GM12878 (cell line): ENCODE measurements around the gene MICALL2. TPM values are rescaled to one million over a fixed set of nuclear protein-coding genes. Genes with fewer than 3 reads are reported as not detected.

ENCODE experiments used
- ATAC-seq: fragments of 200-7000 bp; cut with Tn5 transposase; 3 replicates; pipeline ENCODE4 v1.9.1; 2020; ENCODE audit warnings: mild to moderate bottlenecking, moderate library complexity
- BruUV-seq: library from RNA; stranded (reverse); fragments of 400-500 nt; replicated peaks from 2 replicates; lab custom pipeline; 2021; lab: Mats Ljungman, UMichigan
- CTCF ChIA-PET: fragments of 300-600 bp; sonication (Branson Sonifier 250); formaldehyde crosslinking; extraction: SDS; loops from one replicate; lab custom pipeline; 2021; ENCODE audit warnings: inconsistent platforms; lab: Yijun Ruan, JAX
- POLR2A ChIA-PET: fragments of 350-600 bp; formaldehyde crosslinking; extraction: SDS; loops from one replicate; lab custom pipeline; 2021; ENCODE audit warnings: inconsistent platforms; lab: Charles Lee
- RAD21 ChIA-PET: fragments of 300-600 bp; sonication (Branson Sonifier 250); formaldehyde crosslinking; loops from one replicate; lab custom pipeline; 2023; ENCODE audit warnings: antibody characterized with exemption; ENCODE audit not compliant: unreplicated experiment; lab: Charles Lee
- SMC1A ChIA-PET: fragments of 300-600 bp; sonication (Branson Sonifier 250); formaldehyde crosslinking; loops from one replicate; lab custom pipeline; 2023; ENCODE audit not compliant: unreplicated experiment, uncharacterized antibody; lab: Charles Lee
- DNase-seq: peaks from one replicate; pipeline ENCODE4 v3.0.0-alpha.2; 2011; ENCODE audit warnings: low read depth, low spot score
- FAIRE-seq: peaks from 3 replicates; lab custom pipeline; 2011; peaks lifted over from hg19 to GRCh38; lab: Jason Lieb, UNC
- H2AFZ ChIP-seq: 2 replicates; pipeline ENCODE4 v1.6.0; 2011; ENCODE audit warnings: low read depth, low read length, control low read depth; ENCODE audit not compliant: control insufficient read depth
- H3K27ac ChIP-seq: 2 replicates; pipeline ENCODE4 v1.5.1; 2011; ENCODE audit warnings: control low read depth; ENCODE audit not compliant: control insufficient read depth, insufficient read depth
- H3K27me3 ChIP-seq, 2 experiments: replicated peaks in 1 of 2; 2 replicates each; pipeline versions ENCODE4 v1.6.0 to v1.6.1; 2011; ENCODE audit warnings: low read length in 1 of 2; ENCODE audit not compliant: control insufficient read depth in 2 of 2, insufficient read depth in 2 of 2
- H3K36me3 ChIP-seq, 2 experiments: 2 replicates each; pipeline ENCODE4 v1.5.1; 2011; ENCODE audit warnings: low read length in 1 of 2; ENCODE audit not compliant: control insufficient read depth in 2 of 2, insufficient read depth in 2 of 2
- H3K4me1 ChIP-seq: 2 replicates; pipeline ENCODE4 v1.6.1; 2011; ENCODE audit warnings: mild to moderate bottlenecking, low read length, moderate library complexity, mixed read lengths; ENCODE audit not compliant: control insufficient read depth, insufficient read depth
- H3K4me2 ChIP-seq: 2 replicates; pipeline ENCODE4 v1.6.0; 2011; ENCODE audit warnings: control low read depth; ENCODE audit not compliant: control insufficient read depth, insufficient read depth
- H3K4me3 ChIP-seq: fragments of 200-600 bp; sonication (generic); 2 replicates; pipeline ENCODE4 v1.5.1; 2016
- H3K79me2 ChIP-seq: 2 replicates; pipeline ENCODE4 v1.6.0; 2011; ENCODE audit warnings: low read length; ENCODE audit not compliant: control insufficient read depth, insufficient read depth
- H3K9ac ChIP-seq: 2 replicates; pipeline ENCODE4 v1.8.0; 2011; ENCODE audit warnings: low read length, control low read depth, mixed read lengths; ENCODE audit not compliant: control insufficient read depth, insufficient read depth
- H3K9me3 ChIP-seq: replicated peaks from 3 replicates; pipeline ENCODE4 v1.5.1; 2011; ENCODE audit warnings: mild to moderate bottlenecking, low read length; ENCODE audit not compliant: control insufficient read depth, insufficient read depth
- H4K20me1 ChIP-seq: 2 replicates; pipeline ENCODE4 v1.6.0; 2011; ENCODE audit not compliant: control insufficient read depth, insufficient read depth
- BCL11A ChIP-seq: IDR thresholded peaks from 2 replicates; pipeline ENCODE4 v1.6.1; 2011; ENCODE audit warnings: low read depth, low read length
- CBX3 ChIP-seq: fragments of 200-600 bp; sonication (generic); IDR thresholded peaks from 2 replicates; pipeline ENCODE4 v1.6.1; 2016; ENCODE audit warnings: low read depth, borderline replicate concordance
- CBX5 ChIP-seq: sonication (generic); IDR thresholded peaks from 2 replicates; pipeline ENCODE4 v1.6.1; 2016; ENCODE audit warnings: low read depth, moderate library complexity, mild to moderate bottlenecking, inconsistent platforms
- CEBPZ ChIP-seq: fragments of 150-350 bp; IDR thresholded peaks from 2 replicates; pipeline ENCODE4 v1.6.1; 2016; ENCODE audit warnings: low read depth, low read length
- CREB1 ChIP-seq: IDR thresholded peaks from 2 replicates; pipeline ENCODE4 v1.6.1; 2012; ENCODE audit warnings: low read depth, mild to moderate bottlenecking, inconsistent platforms
- CREM ChIP-seq: IDR thresholded peaks from 2 replicates; pipeline ENCODE4 v1.6.1; 2014; ENCODE audit warnings: antibody characterized with exemption, low read depth
- MEF2B ChIP-seq: fragments of 450-650 bp; IDR thresholded peaks from 2 replicates; pipeline ENCODE4 v1.6.1; 2018; ENCODE audit warnings: mild to moderate bottlenecking, moderate library complexity; ENCODE audit not compliant: partially characterized antibody, poor library complexity, severe bottlenecking
- MXI1 ChIP-seq: fragments of 150-350 bp; IDR thresholded peaks from 2 replicates; pipeline ENCODE4 v1.6.1; 2011; ENCODE audit warnings: low read depth, mild to moderate bottlenecking, inconsistent platforms, low read length, improper control_type of control experiment
- PAX8 ChIP-seq: fragments of 450-650 bp; IDR thresholded peaks from 2 replicates; pipeline ENCODE4 v1.6.1; 2017; ENCODE audit warnings: mild to moderate bottlenecking, moderate library complexity
- PRDM15 ChIP-seq: fragments of 450-650 bp; formaldehyde crosslinking; IDR thresholded peaks from 2 replicates; pipeline ENCODE4 v1.4.0; 2020; ENCODE audit warnings: mild to moderate bottlenecking, moderate library complexity
- STAT1 ChIP-seq: fragments of 450-650 bp; conservative IDR thresholded peaks from 2 replicates; pipeline ENCODE4 v1.6.1; 2014; ENCODE audit warnings: antibody characterized with exemption, mild to moderate bottlenecking
- TARDBP ChIP-seq: IDR thresholded peaks from 2 replicates; pipeline ENCODE4 v1.6.1; 2016; ENCODE audit warnings: borderline replicate concordance
- WGBS: methylation state at CpG from one replicate; pipeline ENCODE4 v1.1.6; 2016; ENCODE audit warnings: low lambda C conversion rate; ENCODE audit not compliant: insufficient replicate concordance, insufficient coverage; ENCODE audit errors: missing lambda C conversion rate; 5-methylcytosine and 5-hydroxymethylcytosine counted together
- in situ Hi-C: fragments of 300-500 bp; cut with MboI; formaldehyde crosslinking; loops from 9 replicates; pipeline ENCODE4 v1.14.3; 2018; ENCODE audit warnings: mixed read lengths
- intact Hi-C: fragments of 100-400 bp; cut with micrococcal nuclease; formaldehyde crosslinking; loops from one replicate; pipeline ENCODE4 v1.14.2; 2022; ENCODE audit not compliant: unreplicated experiment
- polyA plus RNA-seq, 11 experiments: library from polyadenylated mRNA; depleted of rRNA in 4 of 11; unstranded in 6 of 11; stranded (reverse) in 5 of 11; fragments of >200 nt; fragmentation: Nextera tagmentation in 4 of 11; fragmentation: Illumina TruSeq in 1 of 11; extraction: Ambion mirVana in 4 of 11; extraction: Trizol in 1 of 11; gene quantifications; 1 replicate in 1 of 11; 2 replicates in 10 of 11; pipeline versions ENCODE4 v1.2.1 to v1.2.3, GENCODE V29; 2011 to 2016; ENCODE audit warnings: inconsistent platforms in 2 of 11, missing spikeins in 2 of 11, low read depth in 1 of 11
- total RNA-seq, 4 experiments: library from RNA; depleted of rRNA in 3 of 4; stranded (reverse); fragments of >200 nt in 3 of 4; fragmentation: Illumina TruSeq in 1 of 4; extraction: Trizol in 1 of 4; gene quantifications; 2 replicates each; pipeline versions ENCODE4 v1.2.1 to v1.2.3, GENCODE V29; 2013 to 2021
- TF ChIP-seq, protein P1 (sequence below): fragments of 450-650 bp; IDR thresholded peaks from 2 replicates; pipeline ENCODE4 v1.6.1; 2017; ENCODE audit warnings: mild to moderate bottlenecking, moderate library complexity

MICALL2 gene
- total and polyA plus RNA-seq, 10 of the 15 experiments (the other 5 are each of a cell fraction or from before 2014, with no cell fraction given), result 0.04 to 1.7 (median 0.83) TPM; not detected in 3

GRCh38 chr7:1442355-1443124 is 16.7 kb downstream of the MICALL2 start:
- RAD21 ChIA-PET, result no interaction called here
- H3K9ac ChIP-seq, result no peak overlapping the region
- H3K79me2 ChIP-seq, result no peaks in the 10 kb centered on the region
- CTCF ChIA-PET, result no interaction called here
- no peak overlapping the region for H2AFZ ChIP-seq
- no peak for FAIRE-seq
- BruUV-seq, result no TSS peak
- H3K4me3 ChIP-seq, result no peak overlapping the region
- intact Hi-C loops, result no loop called here
- H3K4me1 ChIP-seq, result no peaks in the 10 kb centered on the region
- no peak for ATAC-seq
- H3K36me3 ChIP-seq, result no peaks in the 10 kb centered on the region
- H3K4me2 ChIP-seq, result no peak overlapping the region
- no peak overlapping the region for H3K27ac ChIP-seq
- no peaks in the 10 kb centered on the region for H4K20me1 ChIP-seq
- 35% methylated on average over 17 of the region's 20 CpGs for WGBS
- no peaks in the 10 kb centered on the region; a peak in 1 of 4 replicates for H3K27me3 ChIP-seq
- SMC1A ChIA-PET, result no interaction called here
- in situ Hi-C loops, result no loop called here
- no peaks in the 10 kb centered on the region for H3K9me3 ChIP-seq
- POLR2A ChIA-PET, result no interaction called here
- no peak for DNase-seq
- no peak for TF ChIP-seq MXI1
- TF ChIP-seq TARDBP, result no peak
- TF ChIP-seq BCL11A, result no peak
- no peak for TF ChIP-seq CREM
- no peak for TF ChIP-seq CBX5
- no peak for TF ChIP-seq CBX3
- TF ChIP-seq CREB1, result no peak
- TF ChIP-seq PRDM15 (CRISPR knock-in tag), result no peak
- no peak for TF ChIP-seq PAX8
- TF ChIP-seq STAT1, result no peak
- TF ChIP-seq MEF2B, result no peak
- TF ChIP-seq, protein P1, sequence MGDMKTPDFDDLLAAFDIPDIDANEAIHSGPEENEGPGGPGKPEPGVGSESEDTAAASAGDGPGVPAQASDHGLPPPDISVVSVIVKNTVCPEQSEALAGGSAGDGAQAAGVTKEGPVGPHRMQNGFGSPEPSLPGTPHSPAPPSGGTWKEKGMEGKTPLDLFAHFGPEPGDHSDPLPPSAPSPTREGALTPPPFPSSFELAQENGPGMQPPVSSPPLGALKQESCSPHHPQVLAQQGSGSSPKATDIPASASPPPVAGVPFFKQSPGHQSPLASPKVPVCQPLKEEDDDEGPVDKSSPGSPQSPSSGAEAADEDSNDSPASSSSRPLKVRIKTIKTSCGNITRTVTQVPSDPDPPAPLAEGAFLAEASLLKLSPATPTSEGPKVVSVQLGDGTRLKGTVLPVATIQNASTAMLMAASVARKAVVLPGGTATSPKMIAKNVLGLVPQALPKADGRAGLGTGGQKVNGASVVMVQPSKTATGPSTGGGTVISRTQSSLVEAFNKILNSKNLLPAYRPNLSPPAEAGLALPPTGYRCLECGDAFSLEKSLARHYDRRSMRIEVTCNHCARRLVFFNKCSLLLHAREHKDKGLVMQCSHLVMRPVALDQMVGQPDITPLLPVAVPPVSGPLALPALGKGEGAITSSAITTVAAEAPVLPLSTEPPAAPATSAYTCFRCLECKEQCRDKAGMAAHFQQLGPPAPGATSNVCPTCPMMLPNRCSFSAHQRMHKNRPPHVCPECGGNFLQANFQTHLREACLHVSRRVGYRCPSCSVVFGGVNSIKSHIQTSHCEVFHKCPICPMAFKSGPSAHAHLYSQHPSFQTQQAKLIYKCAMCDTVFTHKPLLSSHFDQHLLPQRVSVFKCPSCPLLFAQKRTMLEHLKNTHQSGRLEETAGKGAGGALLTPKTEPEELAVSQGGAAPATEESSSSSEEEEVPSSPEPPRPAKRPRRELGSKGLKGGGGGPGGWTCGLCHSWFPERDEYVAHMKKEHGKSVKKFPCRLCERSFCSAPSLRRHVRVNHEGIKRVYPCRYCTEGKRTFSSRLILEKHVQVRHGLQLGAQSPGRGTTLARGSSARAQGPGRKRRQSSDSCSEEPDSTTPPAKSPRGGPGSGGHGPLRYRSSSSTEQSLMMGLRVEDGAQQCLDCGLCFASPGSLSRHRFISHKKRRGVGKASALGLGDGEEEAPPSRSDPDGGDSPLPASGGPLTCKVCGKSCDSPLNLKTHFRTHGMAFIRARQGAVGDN, result no peak
- TF ChIP-seq CEBPZ, result no peak
